ENCODE data around the gene CPEB3. TPM values are rescaled to one million over a fixed set of nuclear protein-coding genes. Genes with fewer than 3 reads are reported as not detected.

The CPEB3 gene
- total and polyA plus RNA-seq, 2 donors (not counting 1 experiment from before 2014, with no cell fraction given) = 0.37 to 0.66 TPM

DNA sequence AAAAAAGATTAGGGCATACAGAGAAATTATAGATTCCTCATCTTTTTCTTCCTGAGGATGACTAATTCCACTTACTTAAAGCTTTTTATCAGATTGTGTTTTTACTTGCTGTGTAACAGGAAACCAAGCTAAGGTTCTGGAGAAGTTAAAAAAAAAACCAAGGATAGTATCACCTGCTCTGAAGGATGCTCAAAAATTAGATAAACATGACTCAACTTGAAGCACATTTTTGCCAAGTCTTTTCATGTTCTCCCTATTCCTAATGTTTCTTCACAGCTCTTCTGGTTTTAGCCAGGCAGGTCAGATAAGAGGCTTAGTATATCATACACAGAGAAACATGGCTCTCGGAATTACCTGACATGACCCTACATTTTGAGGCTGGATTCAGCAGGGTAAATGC is 90.3 kb downstream of the CPEB3 start:
- H3K4me2 ChIP-seq (ENCODE audit: extremely low read depth, insufficient read depth, low read length) = no peak overlapping the region
- peak in 1 of 2 donors; percentile 51 for DNase-seq (ENCODE audit: low read depth in 2 of 2)

DNA sequence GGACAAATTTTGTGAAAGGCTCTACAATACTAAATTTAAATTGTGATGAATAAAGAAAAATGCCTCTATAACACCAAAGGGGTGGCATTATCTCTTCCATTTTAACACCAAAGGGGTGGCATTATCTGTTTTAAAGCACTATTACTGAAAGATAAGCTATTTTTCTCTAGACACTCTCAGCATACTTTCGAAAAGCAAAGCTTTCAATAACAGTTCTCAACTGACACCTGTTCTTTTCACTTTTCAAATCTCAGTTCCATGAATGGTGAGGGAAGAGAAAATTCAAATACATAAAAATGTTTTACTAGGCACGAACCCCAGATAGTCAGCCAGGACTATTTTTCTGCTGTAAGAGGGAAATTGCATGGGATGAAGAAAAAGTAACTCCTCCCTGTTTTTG is 103.8 kb downstream of the CPEB3 start:
- Histone ChIP-seq H2AFZ (ENCODE audit: low read length) (no peak overlapping the region), H3K4me3 (replicated peaks in 1 of 4; ENCODE audit: control extremely low read depth in 1 of 4, insufficient read depth in 1 of 4, low read depth in 3 of 4, low read length in 4 of 4) (no peak overlapping the region), H3K27ac (ENCODE audit: insufficient read depth, low read length) (no peak overlapping the region), H3K36me3 (ENCODE audit: control insufficient read depth, insufficient read depth, low read length) (no peaks in the 10 kb centered on the region), H3K79me2 (ENCODE audit: control insufficient read depth, insufficient read depth, low read length) (no peaks in the 10 kb centered on the region), H3K27me3 (ENCODE audit: control insufficient read depth, insufficient read depth, low read length) (no peaks in the 10 kb centered on the region), H4K20me1 (ENCODE audit: control insufficient read depth, extremely low read depth, insufficient read depth, low read length) (no peaks in the 10 kb centered on the region), H3K4me2 (ENCODE audit: extremely low read depth, insufficient read depth, low read length) (no peak overlapping the region), H3K9me3 (ENCODE audit: control insufficient read depth, insufficient read depth, low read depth, low read length) (no peaks in the 10 kb centered on the region), H3K4me1 (ENCODE audit: control insufficient read depth, extremely low read depth, insufficient read depth, low read length) (no peaks in the 10 kb centered on the region), H3K9ac (ENCODE audit: insufficient read depth, low read length) (no peak overlapping the region)
- DNase-seq (ENCODE audit: low read depth in 2 of 2) = no peak
- no peak for TF ChIP-seq EZH2 (IDR thresholded peaks at IDR 0.05; ENCODE audit: low read length, missing control alignments)
- TF ChIP-seq, protein P1, sequence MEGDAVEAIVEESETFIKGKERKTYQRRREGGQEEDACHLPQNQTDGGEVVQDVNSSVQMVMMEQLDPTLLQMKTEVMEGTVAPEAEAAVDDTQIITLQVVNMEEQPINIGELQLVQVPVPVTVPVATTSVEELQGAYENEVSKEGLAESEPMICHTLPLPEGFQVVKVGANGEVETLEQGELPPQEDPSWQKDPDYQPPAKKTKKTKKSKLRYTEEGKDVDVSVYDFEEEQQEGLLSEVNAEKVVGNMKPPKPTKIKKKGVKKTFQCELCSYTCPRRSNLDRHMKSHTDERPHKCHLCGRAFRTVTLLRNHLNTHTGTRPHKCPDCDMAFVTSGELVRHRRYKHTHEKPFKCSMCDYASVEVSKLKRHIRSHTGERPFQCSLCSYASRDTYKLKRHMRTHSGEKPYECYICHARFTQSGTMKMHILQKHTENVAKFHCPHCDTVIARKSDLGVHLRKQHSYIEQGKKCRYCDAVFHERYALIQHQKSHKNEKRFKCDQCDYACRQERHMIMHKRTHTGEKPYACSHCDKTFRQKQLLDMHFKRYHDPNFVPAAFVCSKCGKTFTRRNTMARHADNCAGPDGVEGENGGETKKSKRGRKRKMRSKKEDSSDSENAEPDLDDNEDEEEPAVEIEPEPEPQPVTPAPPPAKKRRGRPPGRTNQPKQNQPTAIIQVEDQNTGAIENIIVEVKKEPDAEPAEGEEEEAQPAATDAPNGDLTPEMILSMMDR (conservative IDR thresholded peaks at IDR 0.05 in 1 of 2, IDR thresholded peaks at IDR 0.05 in 1 of 2; ENCODE audit: low read depth in 1 of 2, low read length in 2 of 2) = no peak

More for the DNA sequence above, 90.3 kb downstream of the CPEB3 start:
- Histone ChIP-seq H2AFZ (ENCODE audit: low read length) (no peak overlapping the region), H3K36me3 (ENCODE audit: control insufficient read depth, insufficient read depth, low read length) (no peaks in the 10 kb centered on the region), H4K20me1 (ENCODE audit: control insufficient read depth, extremely low read depth, insufficient read depth, low read length) (no peaks in the 10 kb centered on the region), H3K4me3 (replicated peaks in 1 of 4; ENCODE audit: control extremely low read depth in 1 of 4, insufficient read depth in 1 of 4, low read depth in 3 of 4, low read length in 4 of 4) (no peak overlapping the region), H3K79me2 (ENCODE audit: control insufficient read depth, insufficient read depth, low read length) (no peaks in the 10 kb centered on the region), H3K4me1 (ENCODE audit: control insufficient read depth, extremely low read depth, insufficient read depth, low read length) (no peaks in the 10 kb centered on the region), H3K27ac (ENCODE audit: insufficient read depth, low read length) (no peak overlapping the region), H3K9ac (ENCODE audit: insufficient read depth, low read length) (no peak overlapping the region), H3K9me3 (ENCODE audit: control insufficient read depth, insufficient read depth, low read depth, low read length) (no peaks in the 10 kb centered on the region), H3K27me3 (ENCODE audit: control insufficient read depth, insufficient read depth, low read length) (no peaks in the 10 kb centered on the region)
- TF ChIP-seq EZH2 (IDR thresholded peaks at IDR 0.05; ENCODE audit: low read length, missing control alignments) = no peak
- TF ChIP-seq, protein P1 (conservative IDR thresholded peaks at IDR 0.05 in 1 of 2, IDR thresholded peaks at IDR 0.05 in 1 of 2; ENCODE audit: low read depth in 1 of 2, low read length in 2 of 2) = no peak

DNA sequence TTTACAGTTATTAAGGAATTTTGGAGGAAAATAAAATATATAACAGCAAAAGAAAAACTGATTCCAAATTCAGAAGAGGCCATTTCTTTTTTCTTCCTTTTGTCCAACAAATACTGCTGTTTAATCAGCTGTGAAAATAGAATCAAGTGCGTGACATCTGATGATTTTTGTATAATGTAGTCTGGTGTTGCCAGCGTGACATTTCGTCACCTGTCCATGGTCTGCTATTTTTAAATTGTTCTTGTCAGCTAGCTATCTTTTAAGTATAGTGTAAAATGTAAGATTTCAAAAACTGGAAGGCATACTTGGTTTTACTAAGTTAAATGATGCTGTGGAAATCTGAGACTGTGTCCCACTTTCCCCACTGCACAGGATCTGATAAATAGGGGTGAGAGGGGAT is 105.9 kb downstream of the CPEB3 start:
- no peak overlapping the region for H3K4me2 ChIP-seq (ENCODE audit: extremely low read depth, insufficient read depth, low read length)
- H3K36me3 ChIP-seq (ENCODE audit: control insufficient read depth, insufficient read depth, low read length) = no peaks in the 10 kb centered on the region
- H3K79me2 ChIP-seq (ENCODE audit: control insufficient read depth, insufficient read depth, low read length) = no peaks in the 10 kb centered on the region
- no peaks in the 10 kb centered on the region for H4K20me1 ChIP-seq (ENCODE audit: control insufficient read depth, extremely low read depth, insufficient read depth, low read length)
- no peak overlapping the region for H3K4me3 ChIP-seq (replicated peaks in 1 of 4; ENCODE audit: control extremely low read depth in 1 of 4, insufficient read depth in 1 of 4, low read depth in 3 of 4, low read length in 4 of 4)
- DNase-seq (ENCODE audit: low read depth in 2 of 2) = no peak
- no peak overlapping the region for H3K27ac ChIP-seq (ENCODE audit: insufficient read depth, low read length)
- no peak overlapping the region for H3K9ac ChIP-seq (ENCODE audit: insufficient read depth, low read length)
- no peaks in the 10 kb centered on the region for H3K27me3 ChIP-seq (ENCODE audit: control insufficient read depth, insufficient read depth, low read length)
- no peaks in the 10 kb centered on the region for H3K9me3 ChIP-seq (ENCODE audit: control insufficient read depth, insufficient read depth, low read depth, low read length)
- no peak for TF ChIP-seq EZH2 (IDR thresholded peaks at IDR 0.05; ENCODE audit: low read length, missing control alignments)
- TF ChIP-seq, protein P1 (conservative IDR thresholded peaks at IDR 0.05 in 1 of 2, IDR thresholded peaks at IDR 0.05 in 1 of 2; ENCODE audit: low read depth in 1 of 2, low read length in 2 of 2) = no peak
- no peak overlapping the region for H2AFZ ChIP-seq (ENCODE audit: low read length)
- H3K4me1 ChIP-seq (ENCODE audit: control insufficient read depth, extremely low read depth, insufficient read depth, low read length) = no peaks in the 10 kb centered on the region
